Gastrocnemius medialis (tissue), 4 donors: ENCODE results near the gene WWOX.

ENCODE experiments used
- CTCF ChIP-seq, 5 experiments: fragments of 450-650 bp in 3 of 5; fragments of 200-600 bp in 2 of 5; sonication (generic) in 2 of 5; IDR thresholded peaks in 4 of 5; conservative IDR thresholded peaks in 1 of 5; 1 replicate in 4 of 5; 2 replicates in 1 of 5; pipeline ENCODE4 v1.5.1; 2016 to 2019; ENCODE audit warnings: antibody characterized with exemption in 5 of 5, mild to moderate bottlenecking in 3 of 5, moderate library complexity in 3 of 5
- POLR2A ChIP-seq, 2 donors: fragments of 450-650 bp; IDR thresholded peaks; one replicate each; pipeline ENCODE4 v1.6.1; 2017; ENCODE audit warnings: antibody characterized with exemption in 2 of 2, mild to moderate bottlenecking in 2 of 2, moderate library complexity in 2 of 2

DNA sequence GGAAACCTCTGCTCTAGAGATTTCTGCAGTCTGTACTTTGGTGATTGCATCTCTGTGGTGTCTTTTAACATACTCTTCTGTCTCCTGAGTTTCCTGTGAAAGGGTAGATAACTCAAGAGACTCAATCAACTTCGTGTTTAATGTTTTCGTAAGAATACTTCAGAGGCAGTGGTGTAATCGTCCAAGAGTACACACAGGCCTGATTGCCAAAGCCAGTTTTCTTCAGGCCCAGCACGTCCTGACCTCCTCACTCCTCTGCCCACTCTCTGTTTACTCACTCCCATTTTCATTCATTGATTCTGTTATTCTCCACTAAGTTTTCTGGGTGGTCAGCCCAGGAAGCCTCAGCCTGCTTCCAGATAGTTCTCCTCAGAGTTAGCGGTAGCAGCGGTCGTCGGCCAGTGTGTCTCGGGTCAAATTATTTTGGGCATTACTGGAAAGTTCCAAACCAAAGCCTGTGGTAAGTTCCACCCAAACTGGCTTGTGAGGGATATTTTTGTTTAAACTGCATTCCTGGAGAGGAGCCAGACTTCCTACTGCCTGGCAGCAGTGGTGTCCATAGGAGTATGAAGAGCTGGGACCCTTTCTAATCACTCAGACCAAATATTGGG is 293.2 kb downstream of the WWOX start:
- TF ChIP-seq CTCF (IDR thresholded peaks at IDR 0.05 in 4 of 5, conservative IDR thresholded peaks at IDR 0.05 in 1 of 5) (no peak), POLR2A (IDR thresholded peaks at IDR 0.05) (no peak)
